Adrenal gland (tissue), 5 donors: ENCODE measurements around the gene KCTD11.
"Not testable (repeated sequence)": the region's sequence is repeated elsewhere in the genome, so short reads cannot be mapped to it uniquely, and the experiment has no call there.

Source experiments
- CTCF ChIP-seq, 6 experiments: fragments of 450-650 bp in 4 of 6; fragments of 200-600 bp in 2 of 6; sonication (generic) in 1 of 6; IDR thresholded peaks; 1 replicate in 5 of 6; 2 replicates in 1 of 6; pipeline versions ENCODE4 v1.5.1 to v1.8.0; 2016 to 2021; ENCODE audit warnings: antibody characterized with exemption in 6 of 6, mild to moderate bottlenecking in 2 of 6, moderate library complexity in 1 of 6
- POLR2A ChIP-seq, 2 donors: fragments of 450-650 bp; IDR thresholded peaks; one replicate each; pipeline ENCODE4 v1.6.1; 2017; ENCODE audit warnings: antibody characterized with exemption in 2 of 2, mild to moderate bottlenecking in 2 of 2, moderate library complexity in 1 of 2
- donor health status: DM: no; HTN: no; CAD: no.

GRCh38 chr17:7335765-7336164 lies 16.2 kb upstream of the KCTD11 start:
- TF ChIP-seq CTCF, POLR2A (IDR thresholded peaks at IDR 0.05): not testable (repeated sequence)
